GM20000 (cell line): ENCODE results near the gene HNRNPLL.

Experiments used
- DNase-seq: peaks from one replicate; pipeline ENCODE4 v3.0.0; 2012; ENCODE audit warnings: low spot score
- CTCF ChIP-seq: IDR thresholded peaks from 2 replicates; pipeline ENCODE4 v1.5.1; 2012; ENCODE audit warnings: mild to moderate bottlenecking, control low read depth; ENCODE audit errors: extremely low read depth, missing control alignments

The HNRNPLL gene

GRCh38 chr2:38636069-38636468 lies 33.3 kb upstream of the HNRNPLL start:
- TF ChIP-seq CTCF: no peak
- no peak for DNase-seq

- TF ChIP-seq CTCF: no peak
- DNase-seq: no peak
These were observed 32.4 kb upstream of the HNRNPLL start for GRCh38 chr2:38635139-38635538.

- TF ChIP-seq CTCF: no peak
- peak; percentile 76 for DNase-seq
These were observed 32.0 kb upstream of the HNRNPLL start for GRCh38 chr2:38634684-38635083.

GRCh38 chr2:38633895-38634294 lies 31.2 kb upstream of the HNRNPLL start:
- no peak for DNase-seq
- no peak for TF ChIP-seq CTCF

GRCh38 chr2:38632980-38633379 lies 30.3 kb upstream of the HNRNPLL start:
- TF ChIP-seq CTCF: no peak

GRCh38 chr2:38631976-38632375 lies 29.2 kb upstream of the HNRNPLL start:
- TF ChIP-seq CTCF: no peak
- no peak for DNase-seq

More at GRCh38 chr2:38632980-38633379, 30.3 kb upstream of the HNRNPLL start:
- no peak for DNase-seq

GRCh38 chr2:38629684-38630083 lies 27.0 kb upstream of the HNRNPLL start:
- no peak for DNase-seq
- no peak for TF ChIP-seq CTCF
